Right atrium auricular region (tissue), 2 donors: ENCODE results near the gene RFC4. TPM values are rescaled to one million over a fixed set of nuclear protein-coding genes. Genes with fewer than 3 reads are reported as not detected.

Experiments
- DNase-seq: peaks from one replicate; pipeline ENCODE4 v3.0.0-alpha.2; 2019; ENCODE audit warnings: low spot score
- H3K27ac ChIP-seq, 2 donors: fragments of 200-600 bp; sonication (generic); 1 replicate in 1 of 2; 2 replicates in 1 of 2; pipeline ENCODE4 v1.5.1; 2016 to 2019
- H3K27me3 ChIP-seq, 2 donors: fragments of 200-600 bp; sonication (generic); one replicate each; pipeline versions ENCODE4 v1.5.1 to v1.6.0; 2017 to 2019
- H3K36me3 ChIP-seq: fragments of 200-600 bp; sonication (generic); one replicate; pipeline ENCODE4 v1.5.1; 2016
- H3K4me1 ChIP-seq, 2 donors: fragments of 200-600 bp; sonication (generic); one replicate each; pipeline versions ENCODE4 v1.5.1 to v1.6.0; 2017 to 2019
- H3K4me3 ChIP-seq, 2 donors: fragments of 200-600 bp; sonication (generic); 1 replicate in 1 of 2; 2 replicates in 1 of 2; pipeline ENCODE4 v1.5.1; 2017 to 2019; ENCODE audit warnings: mild to moderate bottlenecking in 1 of 2, moderate library complexity in 1 of 2
- H3K9me3 ChIP-seq, 2 donors: fragments of 200-600 bp; sonication (generic); one replicate each; pipeline ENCODE4 v1.5.1; 2019
- CTCF ChIP-seq, 2 donors: fragments of 200-600 bp; sonication (generic); IDR thresholded peaks; one replicate each; pipeline ENCODE4 v1.5.1; 2019; ENCODE audit warnings: antibody characterized with exemption in 2 of 2
- total RNA-seq, 2 donors: library from RNA; depleted of rRNA; stranded (reverse); fragments of >200 nt; gene quantifications; one replicate each; pipeline ENCODE4 v1.1.0, GENCODE V29; 2016

Gene RFC4
- total RNA-seq, 2 donors from 2014 or later, result 7.2 to 8.9 TPM

- DNase-seq, result no peak
- Histone ChIP-seq H3K36me3 (peaks cover 68% of the 10 kb centered on the region), H3K27ac (peak overlapping the region in 1 of 2 donors; percentile 100), H3K4me3 (peak overlapping the region; percentile 88 to 93), H3K4me1 (peaks cover 0 to 36% of the 10 kb centered on the region in 2 donors), H3K9me3 (no peaks in the 10 kb centered on the region), H3K27me3 (no peaks in the 10 kb centered on the region)
- no peak for TF ChIP-seq CTCF (IDR thresholded peaks at IDR 0.05)
These were observed 20.7 kb downstream of the RFC4 start for GRCh38 chr3:186785495-186786018.

GRCh38 chr3:186784820-186785494 lies 21.3 kb downstream of the RFC4 start:
- Histone ChIP-seq H3K9me3 (no peaks in the 10 kb centered on the region), H3K27me3 (no peaks in the 10 kb centered on the region), H3K4me3 (peak overlapping the region; percentile 88 to 93), H3K4me1 (peaks cover 0 to 36% of the 10 kb centered on the region in 2 donors), H3K27ac (peak overlapping the region in 1 of 2 donors; percentile 100), H3K36me3 (peaks cover 63% of the 10 kb centered on the region)
- DNase-seq, result no peak
- TF ChIP-seq CTCF (IDR thresholded peaks at IDR 0.05), result no peak

- no peak for TF ChIP-seq CTCF (IDR thresholded peaks at IDR 0.05)
- H3K9me3 ChIP-seq, result no peaks in the 10 kb centered on the region
- H3K4me1 ChIP-seq, result peaks cover 0 to 36% of the 10 kb centered on the region in 2 donors
- no peaks in the 10 kb centered on the region for H3K27me3 ChIP-seq
- H3K4me3 ChIP-seq, result peak overlapping the region; percentile 88 to 93
- peak overlapping the region; percentile 99 to 100 for H3K27ac ChIP-seq
- DNase-seq, result peak; percentile 75
- H3K36me3 ChIP-seq, result peaks cover 53% of the 10 kb centered on the region
These were observed 22.4 kb downstream of the RFC4 start for GRCh38 chr3:186783731-186784515.

GRCh38 chr3:186783058-186783730 lies 23.1 kb downstream of the RFC4 start, which contains the start of gene EIF4A2:
Gene EIF4A2, plus strand, starts transcription at chr3:186783577. Its CDS starts 34 bp downstream, at chr3:186783611.
- Histone ChIP-seq H3K4me1 (peaks cover 0 to 36% of the 10 kb centered on the region in 2 donors), H3K27ac (peak within 1 kb of the TSS; percentile 99 to 100), H3K36me3 (peaks cover 46% of the 10 kb centered on the region), H3K9me3 (no peaks in the 10 kb centered on the region), H3K4me3 (peak within 1 kb of the TSS; percentile 88 to 93), H3K27me3 (no peaks in the 10 kb centered on the region)
- TF ChIP-seq CTCF (IDR thresholded peaks at IDR 0.05), result no peak
- DNase-seq, result peak; percentile 91

- no peak for TF ChIP-seq CTCF (IDR thresholded peaks at IDR 0.05)
- no peak for DNase-seq
- peaks cover 40% of the 10 kb centered on the region for H3K36me3 ChIP-seq
- peak overlapping the region; percentile 99 to 100 for H3K27ac ChIP-seq
- no peaks in the 10 kb centered on the region for H3K27me3 ChIP-seq
- no peaks in the 10 kb centered on the region for H3K9me3 ChIP-seq
- H3K4me1 ChIP-seq, result peaks cover 0 to 32% of the 10 kb centered on the region in 2 donors
- peak overlapping the region; percentile 88 to 93 for H3K4me3 ChIP-seq
These were observed 23.7 kb downstream of the RFC4 start for GRCh38 chr3:186782542-186783057.
